Caco-2 (cell line): Measurements from ENCODE around the gene TCF12. TPM values are rescaled to one million over a fixed set of nuclear protein-coding genes. Genes with fewer than 3 reads are reported as not detected.

ENCODE experiments used
- BruUV-seq: library from RNA; stranded (reverse); fragments of 400-500 nt; replicated peaks from 2 replicates; lab custom pipeline; 2021; lab: Mats Ljungman, UMichigan
- CTCF ChIA-PET: fragments of 300-600 bp; sonication (Branson Sonifier 250); formaldehyde crosslinking; loops from one replicate; lab custom pipeline; 2022; ENCODE audit warnings: antibody characterized with exemption; lab: Charles Lee
- POLR2A ChIA-PET: fragments of 300-600 bp; sonication (Branson Sonifier 250); formaldehyde crosslinking; loops from one replicate; lab custom pipeline; 2022; ENCODE audit warnings: antibody characterized with exemption; lab: Charles Lee
- DNase-seq, 2 experiments: peaks; one replicate each; pipeline versions ENCODE4 v3.0.0 to v3.0.0-alpha.2; 2020 to 2022
- H3K27me3 ChIP-seq: replicated peaks from 2 replicates; pipeline ENCODE4 v1.6.0; 2011; ENCODE audit warnings: low read length; ENCODE audit not compliant: control insufficient read depth, insufficient read depth
- H3K36me3 ChIP-seq: 2 replicates; pipeline ENCODE4 v1.5.1; 2011; ENCODE audit warnings: low read length; ENCODE audit not compliant: control insufficient read depth, insufficient read depth
- H3K4me1 ChIP-seq: fragments of 250-450 bp; sonication (Bioruptor Pico); 2 replicates; pipeline ENCODE4 v1.5.1; 2020; ENCODE audit warnings: mild to moderate bottlenecking
- H3K4me3 ChIP-seq: 2 replicates; pipeline ENCODE4 v1.5.1; 2011; ENCODE audit warnings: low read depth, mild to moderate bottlenecking, control low read depth, low read length
- H3K9me3 ChIP-seq: fragments of 250-450 bp; sonication (Bioruptor Pico); 2 replicates; pipeline ENCODE4 v1.5.1; 2020; ENCODE audit warnings: mild to moderate bottlenecking, moderate library complexity
- H3K27ac Mint-ChIP-seq: one replicate; pipeline ENCODE4 v1.8.0; 2022; ENCODE audit warnings: mixed read lengths; ENCODE audit not compliant: unreplicated experiment
- H3K27me3 Mint-ChIP-seq: one replicate; pipeline ENCODE4 v1.8.0; 2022; ENCODE audit warnings: mixed read lengths; ENCODE audit not compliant: insufficient read depth, unreplicated experiment
- H3K36me3 Mint-ChIP-seq: one replicate; pipeline ENCODE4 v1.8.0; 2022; ENCODE audit warnings: mild to moderate bottlenecking, mixed read lengths; ENCODE audit not compliant: insufficient read depth, unreplicated experiment
- H3K4me1 Mint-ChIP-seq: one replicate; pipeline ENCODE4 v1.8.0; 2022; ENCODE audit warnings: low read depth, mixed read lengths; ENCODE audit not compliant: unreplicated experiment
- H3K4me3 Mint-ChIP-seq: one replicate; pipeline ENCODE4 v1.8.0; 2022; ENCODE audit warnings: mild to moderate bottlenecking, moderate library complexity, mixed read lengths; ENCODE audit not compliant: unreplicated experiment
- H3K9me3 Mint-ChIP-seq: one replicate; pipeline ENCODE4 v1.8.0; 2022; ENCODE audit warnings: mixed read lengths; ENCODE audit not compliant: unreplicated experiment
- intact Hi-C: fragments of 100-400 bp; cut with micrococcal nuclease; formaldehyde crosslinking; loops from one replicate; pipeline ENCODE4 v1.10.0; 2022; ENCODE audit not compliant: unreplicated experiment
- total RNA-seq: library from RNA; stranded (reverse); gene quantifications from 2 replicates; pipeline ENCODE4 v1.2.3, GENCODE V29; 2022
- TF ChIP-seq, protein P1 (sequence below), 2 experiments: fragments of 200-600 bp in 1 of 2; IDR thresholded peaks; 1 replicate in 1 of 2; 2 replicates in 1 of 2; pipeline versions ENCODE4 v1.5.1 to v1.8.0; 2011 to 2022; ENCODE audit warnings: antibody characterized with exemption in 1 of 2, control low read depth in 1 of 2, inconsistent platforms in 1 of 2, low read depth in 1 of 2, low read length in 1 of 2, mild to moderate bottlenecking in 1 of 2, moderate library complexity in 1 of 2; ENCODE audit not compliant: insufficient read depth in 1 of 2, severe bottlenecking in 1 of 2, unreplicated experiment in 1 of 2

TCF12 gene
- total RNA-seq, 1 experiment from 2014 or later = 64.4 TPM

DNA sequence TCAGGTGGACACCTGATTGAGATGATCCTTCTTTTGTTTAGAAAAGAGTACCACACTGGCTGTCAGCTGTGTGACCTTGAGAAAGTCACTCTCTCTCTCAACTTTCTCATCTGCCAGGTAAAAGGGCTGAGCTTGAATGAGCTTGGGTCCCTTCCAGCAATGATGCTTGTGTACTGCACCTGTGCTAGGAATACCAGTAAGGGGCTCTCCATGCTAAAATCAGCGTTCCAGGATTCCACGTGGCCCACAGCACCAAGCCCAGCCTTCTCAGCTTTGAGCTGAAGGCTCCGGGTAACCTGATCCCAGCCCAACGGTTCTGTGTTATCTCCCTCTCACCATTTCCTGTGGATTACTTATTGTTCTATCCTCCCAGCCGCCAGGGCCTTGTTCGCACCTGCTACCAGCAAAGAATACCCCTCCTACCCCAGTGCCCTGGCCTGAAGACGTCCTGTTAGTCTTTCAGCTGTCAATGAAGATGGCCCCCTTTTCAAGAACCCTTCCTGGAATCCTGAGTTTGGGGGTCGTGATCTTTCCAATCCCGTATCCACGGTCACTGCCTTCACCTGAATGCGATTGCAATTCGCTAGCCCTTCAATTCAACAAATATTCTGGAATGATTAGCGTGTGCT, 403.6 kb downstream of the TCF12 start:
- no peak overlapping the region for H3K4me3 Mint-ChIP-seq
- Histone ChIP-seq H3K27me3 (no peaks in the 10 kb centered on the region), H3K4me3 (no peak overlapping the region), H3K36me3 (no peaks in the 10 kb centered on the region), H3K4me1 (peaks cover 20% of the 10 kb centered on the region), H3K9me3 (no peaks in the 10 kb centered on the region)
- no peaks in the 10 kb centered on the region for H3K36me3 Mint-ChIP-seq
- no peaks in the 10 kb centered on the region for H3K27me3 Mint-ChIP-seq
- CTCF ChIA-PET = interaction anchor here (1.1 kb wide), 1 partner anchor 19 kb away, joined by 3 read pairs; no protein-coding TSS in a partner anchor
- DNase-seq = no peak
- H3K27ac Mint-ChIP-seq = no peak overlapping the region
- TF ChIP-seq, protein P1, sequence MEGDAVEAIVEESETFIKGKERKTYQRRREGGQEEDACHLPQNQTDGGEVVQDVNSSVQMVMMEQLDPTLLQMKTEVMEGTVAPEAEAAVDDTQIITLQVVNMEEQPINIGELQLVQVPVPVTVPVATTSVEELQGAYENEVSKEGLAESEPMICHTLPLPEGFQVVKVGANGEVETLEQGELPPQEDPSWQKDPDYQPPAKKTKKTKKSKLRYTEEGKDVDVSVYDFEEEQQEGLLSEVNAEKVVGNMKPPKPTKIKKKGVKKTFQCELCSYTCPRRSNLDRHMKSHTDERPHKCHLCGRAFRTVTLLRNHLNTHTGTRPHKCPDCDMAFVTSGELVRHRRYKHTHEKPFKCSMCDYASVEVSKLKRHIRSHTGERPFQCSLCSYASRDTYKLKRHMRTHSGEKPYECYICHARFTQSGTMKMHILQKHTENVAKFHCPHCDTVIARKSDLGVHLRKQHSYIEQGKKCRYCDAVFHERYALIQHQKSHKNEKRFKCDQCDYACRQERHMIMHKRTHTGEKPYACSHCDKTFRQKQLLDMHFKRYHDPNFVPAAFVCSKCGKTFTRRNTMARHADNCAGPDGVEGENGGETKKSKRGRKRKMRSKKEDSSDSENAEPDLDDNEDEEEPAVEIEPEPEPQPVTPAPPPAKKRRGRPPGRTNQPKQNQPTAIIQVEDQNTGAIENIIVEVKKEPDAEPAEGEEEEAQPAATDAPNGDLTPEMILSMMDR (IDR thresholded peaks at IDR 0.05; ENCODE audit: insufficient read depth in 1 of 2, low read depth in 1 of 2, low read length in 1 of 2, severe bottlenecking in 1 of 2, unreplicated experiment in 1 of 2) = no peak
- H3K9me3 Mint-ChIP-seq = no peaks in the 10 kb centered on the region
- no TSS peak for BruUV-seq
- intact Hi-C loops = no loop called here
- H3K4me1 Mint-ChIP-seq = no peaks in the 10 kb centered on the region
- POLR2A ChIA-PET = no interaction called here

- H3K4me3 Mint-ChIP-seq = no peak overlapping the region
- no peaks in the 10 kb centered on the region for H3K9me3 ChIP-seq
- TF ChIP-seq, protein P1 (IDR thresholded peaks at IDR 0.05; ENCODE audit: insufficient read depth in 1 of 2, low read depth in 1 of 2, low read length in 1 of 2, severe bottlenecking in 1 of 2, unreplicated experiment in 1 of 2) = no peak
- ChIA-PET POLR2A (no interaction called here), CTCF (no interaction called here)
- no TSS peak for BruUV-seq
- peaks cover 26% of the 10 kb centered on the region for H3K4me1 ChIP-seq
- no peaks in the 10 kb centered on the region for H3K36me3 Mint-ChIP-seq
- no peak for DNase-seq
- no peaks in the 10 kb centered on the region for H3K27me3 ChIP-seq
- H3K27me3 Mint-ChIP-seq = no peaks in the 10 kb centered on the region
- H3K9me3 Mint-ChIP-seq = no peaks in the 10 kb centered on the region
- H3K4me1 Mint-ChIP-seq = no peaks in the 10 kb centered on the region
- H3K36me3 ChIP-seq = no peaks in the 10 kb centered on the region
- H3K27ac Mint-ChIP-seq = no peak overlapping the region
- intact Hi-C loops = no loop called here
- H3K4me3 ChIP-seq = no peak overlapping the region
These were observed 404.3 kb downstream of the TCF12 start for GRCh38 chr15:57322602-57323250.

- Mint-ChIP-seq H3K4me1 (no peaks in the 10 kb centered on the region), H3K27me3 (no peaks in the 10 kb centered on the region), H3K36me3 (no peaks in the 10 kb centered on the region), H3K9me3 (no peaks in the 10 kb centered on the region), H3K4me3 (no peak overlapping the region), H3K27ac (no peak overlapping the region)
- BruUV-seq = no TSS peak
- intact Hi-C loops = no loop called here
- H3K4me3 ChIP-seq = no peak overlapping the region
- no peak for DNase-seq
- no peaks in the 10 kb centered on the region for H3K9me3 ChIP-seq
- POLR2A ChIA-PET = no interaction called here
- TF ChIP-seq, protein P1 (IDR thresholded peaks at IDR 0.05; ENCODE audit: insufficient read depth in 1 of 2, low read depth in 1 of 2, low read length in 1 of 2, severe bottlenecking in 1 of 2, unreplicated experiment in 1 of 2) = no peak
- no peaks in the 10 kb centered on the region for H3K36me3 ChIP-seq
- H3K4me1 ChIP-seq = peaks cover 32% of the 10 kb centered on the region
- CTCF ChIA-PET = no interaction called here
- no peaks in the 10 kb centered on the region for H3K27me3 ChIP-seq
These were observed 404.9 kb downstream of the TCF12 start for GRCh38 chr15:57323299-57323805.
